GM12873 (cell line): Measurements from ENCODE around the gene SYCP1.

Source experiments
- CTCF ChIP-seq: IDR thresholded peaks from 2 replicates; pipeline ENCODE4 v1.5.1; 2012; ENCODE audit warnings: low read depth, mild to moderate bottlenecking, moderate library complexity, low read length, control low read depth; ENCODE audit not compliant: insufficient read depth; ENCODE audit errors: missing control alignments

The SYCP1 gene

GRCh38 chr1:114854693-114855320 lies at the start of gene SYCP1:
Gene SYCP1, plus strand, starts transcription at chr1:114854863. Its CDS starts 602 bp downstream, at chr1:114855465.
- no peak for TF ChIP-seq CTCF

- no peak for TF ChIP-seq CTCF
Observed at GRCh38 chr1:114819869-114820268, 34.8 kb upstream of the SYCP1 start.

GRCh38 chr1:114820392-114820791 lies 34.3 kb upstream of the SYCP1 start:
- no peak for TF ChIP-seq CTCF

GRCh38 chr1:114821978-114822377 lies 32.7 kb upstream of the SYCP1 start:
- no peak for TF ChIP-seq CTCF

- TF ChIP-seq CTCF, result no peak
Observed at GRCh38 chr1:114828251-114828650, 26.4 kb upstream of the SYCP1 start.

GRCh38 chr1:114831276-114831994 lies 23.2 kb upstream of the SYCP1 start:
- TF ChIP-seq CTCF, result no peak

GRCh38 chr1:114832057-114832456 lies 22.6 kb upstream of the SYCP1 start:
- TF ChIP-seq CTCF, result no peak
